ENCODE data around the gene CUL3. TPM values are rescaled to one million over a fixed set of nuclear protein-coding genes. Genes with fewer than 3 reads are reported as not detected.
"Not testable (repeated sequence)": the region's sequence is repeated elsewhere in the genome, so short reads cannot be mapped to it uniquely, and the experiment has no call there.

CUL3 gene
- total and polyA plus RNA-seq, 2 donors, result 50.2 to 129 TPM

- Histone ChIP-seq H3K36me3 (ENCODE audit: insufficient read depth) (no peaks in the 10 kb centered on the region), H3K4me3 (ENCODE audit: low read depth, low read length) (no peak overlapping the region), H3K4me1 (ENCODE audit: insufficient read depth) (no peaks in the 10 kb centered on the region), H3K27ac (ENCODE audit: low read depth) (no peak overlapping the region)
- DNase-seq (ENCODE audit: extremely low spot score), result no peak
- WGBS, result 77% methylated on average over 6 of the region's 6 CpGs
Measured at GRCh38 chr2:224545884-224546644, 39.1 kb downstream of the CUL3 start.

- Histone ChIP-seq H3K4me3 (ENCODE audit: low read depth, low read length) (no peak overlapping the region), H3K27ac (ENCODE audit: low read depth) (no peak overlapping the region)
- DNase-seq (ENCODE audit: extremely low spot score), result no peak
Measured at GRCh38 chr2:224543939-224544338, 41.2 kb downstream of the CUL3 start.

GRCh38 chr2:224538561-224539138 is 46.5 kb downstream of the CUL3 start:
- Histone ChIP-seq H3K4me1 (ENCODE audit: insufficient read depth) (no peaks in the 10 kb centered on the region), H3K4me3 (ENCODE audit: low read depth, low read length) (no peak overlapping the region), H3K27ac (ENCODE audit: low read depth) (peak overlapping the region; percentile 34), H3K36me3 (ENCODE audit: insufficient read depth) (peaks cover 3% of the 10 kb centered on the region)
- DNase-seq (ENCODE audit: extremely low spot score), result no peak
- 85% methylated on average over 4 of the region's 4 CpGs for WGBS

More at GRCh38 chr2:224543939-224544338, 41.2 kb downstream of the CUL3 start:
- no peaks in the 10 kb centered on the region for H3K36me3 ChIP-seq (ENCODE audit: insufficient read depth)
- no peaks in the 10 kb centered on the region for H3K4me1 ChIP-seq (ENCODE audit: insufficient read depth)

DNA sequence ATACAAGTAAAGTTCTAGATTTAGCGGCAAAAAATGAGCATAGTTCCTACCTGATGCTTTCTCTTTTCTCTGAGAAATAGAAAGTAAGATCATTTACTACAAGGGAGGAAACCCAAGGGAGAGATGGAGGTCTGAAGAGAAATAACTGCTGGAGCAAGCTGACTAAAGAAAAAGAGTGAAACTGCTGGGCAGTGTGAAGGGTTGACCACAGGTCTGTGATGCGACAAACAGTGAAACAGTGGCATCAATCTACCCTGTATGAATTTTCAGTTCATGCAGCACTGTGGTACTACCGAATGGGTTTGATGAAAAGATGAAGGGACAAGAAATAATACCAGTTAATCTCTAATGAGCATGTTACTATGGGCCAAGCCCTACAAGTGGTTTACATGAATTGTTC is 52.2 kb downstream of the CUL3 start:
- H3K4me3 ChIP-seq (ENCODE audit: low read depth, low read length), result no peak overlapping the region
- H3K27ac ChIP-seq (ENCODE audit: low read depth), result no peak overlapping the region
- peaks cover 4% of the 10 kb centered on the region for H3K36me3 ChIP-seq (ENCODE audit: insufficient read depth)
- WGBS, result 96% methylated on average over 3 of the region's 3 CpGs
- no peak for DNase-seq (ENCODE audit: extremely low spot score)
- no peaks in the 10 kb centered on the region for H3K4me1 ChIP-seq (ENCODE audit: insufficient read depth)

GRCh38 chr2:224532441-224532840 is 52.7 kb downstream of the CUL3 start:
- DNase-seq (ENCODE audit: extremely low spot score), result no peak
- 99% methylated on average over 1 of the region's 1 CpG for WGBS
- Histone ChIP-seq H3K36me3 (ENCODE audit: insufficient read depth) (peaks cover 4% of the 10 kb centered on the region), H3K4me1 (ENCODE audit: insufficient read depth) (no peaks in the 10 kb centered on the region), H3K4me3 (ENCODE audit: low read depth, low read length) (no peak overlapping the region), H3K27ac (ENCODE audit: low read depth) (no peak overlapping the region)

DNA sequence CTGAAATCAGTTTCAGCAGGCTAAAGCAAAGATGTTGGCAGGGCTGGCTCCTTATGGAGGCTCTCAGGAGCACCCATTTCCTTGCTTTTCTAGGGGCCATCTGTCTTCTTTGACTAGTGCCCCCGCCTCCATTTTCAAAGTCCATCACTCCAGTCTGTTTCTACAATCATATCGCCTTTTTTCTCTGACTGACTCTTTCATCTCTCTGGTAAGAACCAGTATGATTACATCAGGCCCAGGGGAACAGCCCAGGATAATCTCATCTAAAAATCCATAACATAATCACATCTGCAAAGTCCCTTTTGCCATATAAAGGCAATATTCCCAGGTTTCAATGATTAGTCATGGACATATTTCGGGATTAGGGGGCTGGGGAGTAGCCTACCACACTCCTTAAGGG is 57.0 kb downstream of the CUL3 start:
- Histone ChIP-seq H3K4me1 (ENCODE audit: insufficient read depth) (peaks cover 2% of the 10 kb centered on the region), H3K27ac (ENCODE audit: low read depth) (no peak overlapping the region), H3K4me3 (ENCODE audit: low read depth, low read length) (no peak overlapping the region), H3K36me3 (ENCODE audit: insufficient read depth) (peaks cover 1% of the 10 kb centered on the region)
- WGBS, result 61% methylated on average over 3 of the region's 3 CpGs
- DNase-seq (ENCODE audit: extremely low spot score), result no peak

DNA sequence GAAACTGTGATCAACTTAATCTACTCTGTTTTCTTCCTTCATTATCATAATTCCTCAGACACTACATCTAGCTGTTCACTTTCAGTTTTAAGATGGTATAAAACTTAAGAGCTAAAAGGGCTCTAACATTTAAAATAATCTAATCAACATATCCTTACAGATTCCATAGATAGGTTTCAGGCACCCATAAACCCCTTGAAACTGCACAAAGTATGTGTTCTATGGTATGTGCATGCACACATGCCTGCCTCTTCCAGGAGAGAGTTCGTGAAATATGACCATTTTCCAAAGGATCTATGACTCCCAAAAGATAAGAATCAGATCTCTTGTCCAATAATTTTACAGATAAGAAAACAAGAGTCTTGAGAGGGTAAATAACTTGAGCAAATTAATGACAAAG is 59.4 kb downstream of the CUL3 start:
- Histone ChIP-seq H3K4me3 (ENCODE audit: low read depth, low read length) (no peak overlapping the region), H3K36me3 (ENCODE audit: insufficient read depth) (no peaks in the 10 kb centered on the region), H3K27ac (ENCODE audit: low read depth) (no peak overlapping the region), H3K4me1 (ENCODE audit: insufficient read depth) (peaks cover 2% of the 10 kb centered on the region)
- WGBS, result 45% methylated on average over 1 of the region's 1 CpG
- DNase-seq (ENCODE audit: extremely low spot score), result no peak

DNA sequence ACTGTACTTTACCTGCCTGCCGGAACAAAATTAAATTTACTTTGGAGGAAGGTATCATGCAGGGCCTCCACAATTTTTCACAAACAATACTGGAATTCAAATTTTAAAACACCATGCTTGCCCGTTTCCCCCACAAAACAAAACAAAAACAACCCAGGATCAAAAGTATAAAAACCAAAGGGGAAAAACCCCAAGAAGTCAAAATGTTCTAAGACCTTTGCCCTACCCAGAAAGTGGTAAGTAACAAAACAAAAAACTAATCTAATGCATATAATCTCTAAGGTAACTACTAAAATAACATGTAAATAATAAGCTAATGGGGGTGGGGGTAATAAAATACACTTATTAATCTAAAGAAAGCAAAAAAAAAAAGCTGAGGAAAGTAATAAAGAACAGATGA is 60.5 kb downstream of the CUL3 start:
- DNase-seq (ENCODE audit: extremely low spot score), result no peak
- H3K4me3 ChIP-seq (ENCODE audit: low read depth, low read length), result no peak overlapping the region
- peaks cover 2% of the 10 kb centered on the region for H3K4me1 ChIP-seq (ENCODE audit: insufficient read depth)
- WGBS, result 89% methylated on average over 2 of the region's 2 CpGs
- no peaks in the 10 kb centered on the region for H3K36me3 ChIP-seq (ENCODE audit: insufficient read depth)
- H3K27ac ChIP-seq (ENCODE audit: low read depth), result no peak overlapping the region

- no peak for DNase-seq (ENCODE audit: extremely low spot score)
- H3K4me3 ChIP-seq (ENCODE audit: low read depth, low read length), result no peak overlapping the region
- no peak overlapping the region for H3K27ac ChIP-seq (ENCODE audit: low read depth)
- 77% methylated on average over 6 of the region's 6 CpGs for WGBS
- H3K36me3 ChIP-seq (ENCODE audit: insufficient read depth), result no peaks in the 10 kb centered on the region
- peaks cover 2% of the 10 kb centered on the region for H3K4me1 ChIP-seq (ENCODE audit: insufficient read depth)
Measured at GRCh38 chr2:224523626-224524577, 61.3 kb downstream of the CUL3 start.

DNA sequence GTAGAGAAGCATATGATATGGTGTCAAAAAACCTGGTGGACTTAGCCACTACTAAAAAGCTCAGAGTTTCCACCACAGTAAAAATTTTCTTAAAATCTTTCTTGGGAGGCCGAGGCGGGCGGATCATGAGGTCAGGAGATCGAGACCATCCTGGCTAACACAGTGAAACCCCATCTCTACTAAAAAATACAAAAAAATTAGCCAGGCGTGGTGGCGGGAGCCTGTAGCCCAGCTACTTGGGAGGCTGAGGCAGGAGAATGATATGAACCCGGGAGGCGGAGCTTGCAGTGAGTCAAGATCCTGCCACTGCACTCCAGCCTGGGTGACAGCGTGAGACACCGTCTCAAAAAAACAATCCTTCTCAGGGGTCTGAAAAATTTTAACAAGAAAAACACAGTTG is 62.7 kb downstream of the CUL3 start:
- not testable (repeated sequence) for H3K27ac ChIP-seq (ENCODE audit: low read depth); DNase-seq (ENCODE audit: extremely low spot score); H3K36me3 ChIP-seq (ENCODE audit: insufficient read depth); H3K4me3 ChIP-seq (ENCODE audit: low read depth, low read length); H3K4me1 ChIP-seq (ENCODE audit: insufficient read depth)
- WGBS, result 98% methylated on average over 10 of the region's 10 CpGs

DNA sequence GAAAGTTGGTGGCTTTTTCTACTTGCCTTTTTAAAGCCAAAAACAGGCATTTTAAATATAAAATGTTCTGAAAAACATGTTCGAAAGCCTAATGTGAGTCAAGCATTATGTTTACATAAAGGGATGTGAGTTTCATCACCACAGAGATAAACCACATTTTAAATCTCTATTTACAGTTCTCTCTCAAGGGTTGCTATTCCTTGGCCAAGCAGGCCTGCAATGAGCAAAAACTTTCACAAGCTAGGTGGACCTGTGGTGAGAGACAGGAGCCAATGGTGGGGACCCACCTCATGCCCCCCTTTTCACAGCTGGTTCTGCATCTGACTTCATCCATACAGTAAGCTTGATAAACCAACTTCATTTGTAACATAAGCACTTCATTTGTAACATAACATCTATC is 65.1 kb downstream of the CUL3 start:
- no peak for DNase-seq (ENCODE audit: extremely low spot score)
- Histone ChIP-seq H3K27ac (ENCODE audit: low read depth) (no peak overlapping the region), H3K36me3 (ENCODE audit: insufficient read depth) (no peaks in the 10 kb centered on the region), H3K4me3 (ENCODE audit: low read depth, low read length) (no peak overlapping the region), H3K4me1 (ENCODE audit: insufficient read depth) (peaks cover 2% of the 10 kb centered on the region)
- 13% methylated on average over 1 of the region's 1 CpG for WGBS

DNA sequence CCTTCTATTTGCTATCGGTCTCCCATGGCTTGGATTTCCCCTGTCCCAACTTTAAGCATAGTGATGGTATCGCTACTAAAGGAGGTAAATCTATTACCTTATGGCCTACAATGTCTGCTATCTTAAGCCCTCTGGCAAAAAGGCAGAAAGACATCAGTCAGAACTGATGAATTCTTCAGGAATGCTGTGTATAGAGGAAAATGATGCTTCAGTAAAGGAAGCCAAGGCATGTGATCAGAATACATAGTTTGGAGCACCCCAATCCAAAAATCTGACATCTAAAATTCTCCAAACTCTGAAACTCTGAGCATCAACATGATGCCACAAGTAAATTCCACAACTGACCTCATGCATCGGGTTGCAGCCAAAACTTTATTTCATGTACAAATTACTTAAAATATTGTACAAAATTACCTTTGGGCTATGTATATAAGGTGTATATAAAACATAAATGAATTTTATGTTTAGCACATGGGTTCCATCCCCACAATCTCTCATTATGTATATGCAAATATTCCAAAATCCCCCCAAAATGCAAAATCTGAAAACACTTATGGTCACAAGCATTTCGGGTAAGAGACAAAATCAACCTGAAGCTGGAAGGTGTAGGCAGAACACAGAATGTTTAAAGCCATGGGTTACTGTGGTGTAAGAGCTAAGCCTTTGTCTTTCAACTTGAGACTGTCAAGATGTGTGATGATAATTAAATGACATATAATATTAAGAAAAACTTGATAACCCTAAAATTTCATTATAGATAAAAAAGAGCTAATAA is 66.2 kb downstream of the CUL3 start:
- H3K4me1 ChIP-seq (ENCODE audit: insufficient read depth), result no peaks in the 10 kb centered on the region

DNA sequence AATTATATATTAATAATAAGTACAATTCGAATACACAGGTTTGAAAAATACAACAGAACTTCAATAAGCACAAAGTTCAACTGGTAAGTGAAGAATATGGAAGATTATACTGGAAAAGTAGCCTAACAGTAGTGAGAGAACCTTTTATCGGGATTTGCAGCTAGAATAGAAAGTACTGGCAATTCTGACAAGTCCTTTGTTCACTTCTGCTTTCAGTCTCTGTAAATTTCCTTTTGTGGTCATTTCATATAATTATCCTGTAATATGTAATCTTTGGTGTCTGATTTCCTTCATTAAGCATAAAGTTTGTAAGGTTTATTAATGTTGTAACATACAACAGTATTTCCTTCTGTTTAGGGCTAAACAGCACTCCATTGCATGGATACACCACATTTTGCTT is 67.2 kb downstream of the CUL3 start:
- H3K36me3 ChIP-seq (ENCODE audit: insufficient read depth), result no peaks in the 10 kb centered on the region
- DNase-seq (ENCODE audit: extremely low spot score), result no peak
- WGBS, result 88% methylated on average over 2 of the region's 2 CpGs
- no peak overlapping the region for H3K27ac ChIP-seq (ENCODE audit: low read depth)
- no peaks in the 10 kb centered on the region for H3K4me1 ChIP-seq (ENCODE audit: insufficient read depth)
- H3K4me3 ChIP-seq (ENCODE audit: low read depth, low read length), result no peak overlapping the region

More for the DNA sequence above, 66.2 kb downstream of the CUL3 start:
- 85% methylated on average over 4 of the region's 4 CpGs for WGBS
- Histone ChIP-seq H3K27ac (ENCODE audit: low read depth) (no peak overlapping the region), H3K36me3 (ENCODE audit: insufficient read depth) (no peaks in the 10 kb centered on the region), H3K4me3 (ENCODE audit: low read depth, low read length) (no peak overlapping the region)
- no peak for DNase-seq (ENCODE audit: extremely low spot score)
